ENCODE data around the gene FLII.
"Not testable (repeated sequence)": the region's sequence is repeated elsewhere in the genome, so short reads cannot be mapped to it uniquely, and the experiment has no call there.

FLII gene

GRCh38 chr17:18217412-18218015, 41.0 kb downstream of the FLII start:
- peak; percentile 41 for DNase-seq (ENCODE audit: low read depth)

- DNase-seq (ENCODE audit: low read depth): not testable (repeated sequence)
Observed at GRCh38 chr17:18216906-18217305, 41.6 kb downstream of the FLII start.

GRCh38 chr17:18213666-18214270, 44.8 kb downstream of the FLII start:
- DNase-seq (ENCODE audit: low read depth): no peak

DNA sequence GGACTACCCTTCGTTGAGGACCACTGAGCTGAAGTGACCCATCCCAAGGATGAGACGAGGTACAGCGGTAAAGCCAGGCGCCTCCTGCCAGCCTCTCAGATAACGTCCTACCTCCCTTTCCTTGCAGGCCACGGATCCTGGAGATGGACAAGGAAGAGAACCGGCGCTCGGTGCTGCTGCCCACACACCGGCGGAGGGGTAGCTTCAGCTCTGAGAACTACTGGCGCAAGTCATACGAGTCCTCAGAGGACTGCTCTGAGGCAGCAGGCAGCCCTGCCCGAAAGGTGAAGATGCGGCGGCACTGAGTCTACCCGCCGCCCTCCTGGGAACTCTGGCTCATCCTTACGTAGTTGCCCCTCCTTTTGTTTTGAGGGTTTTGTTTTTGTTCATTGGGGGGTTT, 50.4 kb downstream of the FLII start:
- DNase-seq (ENCODE audit: low read depth): no peak

- DNase-seq (ENCODE audit: low read depth): no peak
Observed at GRCh38 chr17:18206962-18207361, 51.6 kb downstream of the FLII start.

- no peak for DNase-seq (ENCODE audit: low read depth)
Observed at GRCh38 chr17:18205861-18206260, 52.7 kb downstream of the FLII start.

DNA sequence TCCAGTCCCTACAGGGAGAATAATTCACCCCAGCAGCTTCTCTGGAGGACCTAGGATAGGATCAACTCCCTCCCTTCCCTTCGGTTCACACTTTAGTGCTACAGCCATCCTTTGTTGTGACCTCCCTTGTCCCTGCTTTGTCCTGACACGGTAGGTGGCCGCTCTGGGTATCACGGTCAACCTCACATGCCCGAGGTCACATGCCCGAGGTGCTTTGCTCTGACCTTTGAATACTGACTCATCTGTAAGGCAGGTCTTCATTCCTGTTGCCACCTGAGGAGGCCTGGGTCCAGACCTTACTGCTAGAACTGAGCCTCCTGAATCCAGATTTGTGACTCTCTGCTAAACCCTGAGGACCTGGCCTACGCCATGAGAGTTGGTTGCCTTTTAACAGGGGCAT, 55.2 kb downstream of the FLII start:
- DNase-seq (ENCODE audit: low read depth): no peak

GRCh38 chr17:18201108-18201507, 57.4 kb downstream of the FLII start:
- DNase-seq (ENCODE audit: low read depth): no peak

- DNase-seq (ENCODE audit: low read depth): no peak
Observed at GRCh38 chr17:18198530-18198929, 60.0 kb downstream of the FLII start.

DNA sequence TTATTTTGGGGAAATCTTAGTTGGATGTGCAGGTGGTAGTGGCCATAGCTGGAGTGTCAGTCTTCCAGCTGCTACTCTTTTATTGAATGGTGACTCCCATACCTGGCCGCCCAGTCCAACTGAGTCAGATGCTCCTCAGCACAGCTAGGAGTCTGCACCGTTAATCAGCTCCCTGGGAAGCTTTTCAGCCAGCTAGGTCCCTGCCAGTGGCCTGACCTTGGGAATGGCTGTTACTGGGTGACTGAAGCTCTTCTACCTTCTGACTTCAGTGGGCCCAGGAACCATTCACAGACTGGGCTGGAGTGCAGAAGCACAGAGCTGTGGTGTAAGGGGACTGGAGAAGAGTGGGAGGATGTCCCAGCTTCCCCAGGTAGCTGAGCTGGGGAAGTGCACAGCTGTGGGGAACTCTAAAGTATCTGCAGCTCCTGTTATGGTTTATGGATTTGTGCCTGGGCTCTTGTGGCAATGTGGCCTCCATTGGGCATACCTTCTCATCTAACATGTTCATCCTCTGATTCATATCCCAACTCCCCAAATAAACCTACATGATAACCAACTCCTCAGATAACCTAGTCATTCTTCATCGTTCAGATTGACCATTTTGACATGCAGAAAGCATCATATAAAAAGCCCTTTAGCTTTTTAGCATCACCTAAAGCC, 60.9 kb downstream of the FLII start:
- no peak for DNase-seq (ENCODE audit: low read depth)

DNA sequence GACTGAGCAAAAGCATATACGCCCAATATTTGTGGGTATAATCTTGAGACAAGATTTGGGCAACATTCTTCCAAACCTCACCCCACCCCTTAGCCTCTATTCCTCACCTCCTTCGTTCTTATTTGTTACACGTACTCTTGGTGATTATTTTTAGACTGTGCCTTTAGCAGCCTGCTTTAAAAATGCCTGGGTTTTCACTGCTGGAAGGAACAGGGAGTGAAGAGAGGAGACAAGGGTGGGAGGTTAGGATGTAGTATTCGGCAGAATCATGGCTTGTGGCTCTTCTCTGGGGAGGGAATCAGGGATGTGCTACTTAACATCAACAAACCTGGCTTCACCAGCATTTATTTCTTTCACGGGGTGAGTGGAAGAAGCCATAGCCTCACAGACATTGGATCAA, 63.3 kb downstream of the FLII start:
- DNase-seq (ENCODE audit: low read depth): no peak

Data from stimulated activated CD8-positive, alpha-beta memory T cell treated with anti-CD3 and anti-CD28 coated beads, Interleukin-15, amount 100 ng/mL, for 24 hours (primary cell).